ENCODE data around the gene ERCC6L2.

ERCC6L2 gene

GRCh38 chr9:96006296-96006879, 130.9 kb downstream of the ERCC6L2 start:
- TF ChIP-seq CTCF (IDR thresholded peaks at IDR 0.05; ENCODE audit: insufficient read depth, missing control alignments): no peak

GRCh38 chr9:96006961-96007360, 131.5 kb downstream of the ERCC6L2 start:
- TF ChIP-seq CTCF (IDR thresholded peaks at IDR 0.05; ENCODE audit: insufficient read depth, missing control alignments): no peak
- DNase-seq (ENCODE audit: insufficient read length, low spot score) (no peak), FAIRE-seq (no peak)

More at GRCh38 chr9:96006296-96006879, 130.9 kb downstream of the ERCC6L2 start:
- FAIRE-seq (no peak), DNase-seq (ENCODE audit: insufficient read length, low spot score) (no peak)

- FAIRE-seq (no peak), DNase-seq (ENCODE audit: insufficient read length, low spot score) (no peak)
- no peak for TF ChIP-seq CTCF (IDR thresholded peaks at IDR 0.05; ENCODE audit: insufficient read depth, missing control alignments)
These were observed 133.2 kb downstream of the ERCC6L2 start for GRCh38 chr9:96008502-96009222.

GRCh38 chr9:96009223-96009602, 133.7 kb downstream of the ERCC6L2 start:
- DNase-seq (ENCODE audit: insufficient read length, low spot score): no peak
- no peak for FAIRE-seq
- TF ChIP-seq CTCF (IDR thresholded peaks at IDR 0.05; ENCODE audit: insufficient read depth, missing control alignments): no peak

GRCh38 chr9:96009690-96010472, 134.4 kb downstream of the ERCC6L2 start:
- no peak for DNase-seq (ENCODE audit: insufficient read length, low spot score)
- TF ChIP-seq CTCF (IDR thresholded peaks at IDR 0.05; ENCODE audit: insufficient read depth, missing control alignments): no peak
- FAIRE-seq: no peak

- DNase-seq (ENCODE audit: insufficient read length, low spot score) (no peak), FAIRE-seq (no peak)
- TF ChIP-seq CTCF (IDR thresholded peaks at IDR 0.05; ENCODE audit: insufficient read depth, missing control alignments): no peak
These were observed 138.6 kb downstream of the ERCC6L2 start for GRCh38 chr9:96014078-96014477.
